Prostate gland (tissue), 2 donors: ENCODE results near the gene SERTAD1. TPM values are rescaled to one million over a fixed set of nuclear protein-coding genes. Genes with fewer than 3 reads are reported as not detected.

ENCODE experiments used
- DNase-seq: peaks from one replicate; pipeline ENCODE4 v3.0.0-alpha.2; 2019; ENCODE audit warnings: low spot score
- H3K27ac ChIP-seq, 2 donors: fragments of 200-600 bp; sonication (generic); 2 replicates each; pipeline ENCODE4 v1.5.1; 2017 to 2019
- H3K27me3 ChIP-seq: fragments of 200-600 bp; sonication (generic); replicated peaks from 2 replicates; pipeline ENCODE4 v1.5.1; 2019; ENCODE audit not compliant: insufficient read depth
- H3K36me3 ChIP-seq, 2 donors: fragments of 200-600 bp; sonication (generic); 1 replicate in 1 of 2; 2 replicates in 1 of 2; pipeline versions ENCODE4 v1.5.1 to v1.8.1; 2017 to 2019
- H3K4me1 ChIP-seq: fragments of 200-600 bp; sonication (generic); replicated peaks from 2 replicates; pipeline ENCODE4 v1.5.1; 2019
- H3K4me3 ChIP-seq, 2 donors: fragments of 200-600 bp; sonication (generic); 2 replicates each; pipeline ENCODE4 v1.5.1; 2017 to 2019
- H3K9me3 ChIP-seq: fragments of 200-600 bp; sonication (generic); 2 replicates; pipeline ENCODE4 v1.5.1; 2017
- POLR2A ChIP-seq: fragments of 450-650 bp; IDR thresholded peaks from one replicate; pipeline ENCODE4 v1.6.1; 2016; ENCODE audit warnings: antibody characterized with exemption, mild to moderate bottlenecking
- POLR2AphosphoS5 ChIP-seq: sonication (generic); formaldehyde crosslinking; IDR thresholded peaks from one replicate; pipeline ENCODE4 v1.6.1; 2017; ENCODE audit warnings: antibody characterized with exemption
- WGBS: methylation state at CpG from one replicate; pipeline ENCODE4 v1.1.5; 2018; 5-methylcytosine and 5-hydroxymethylcytosine counted together
- intact Hi-C: fragments of 100-400 bp; cut with DNase I; formaldehyde crosslinking; loops from one replicate; pipeline ENCODE4 v1.14.2; 2022
- total RNA-seq, 2 donors: library from RNA; depleted of rRNA; stranded (reverse); fragments of >200 nt; gene quantifications; one replicate each; pipeline ENCODE4 v1.1.0, GENCODE V29; 2016
- TF ChIP-seq, protein P1 (sequence below), 4 experiments: fragments of 200-600 bp in 2 of 4; fragments of 450-650 bp in 2 of 4; sonication (generic) in 2 of 4; IDR thresholded peaks; 1 replicate in 3 of 4; 2 replicates in 1 of 4; pipeline ENCODE4 v1.5.1; 2016 to 2019; ENCODE audit warnings: antibody characterized with exemption in 4 of 4, mild to moderate bottlenecking in 2 of 4, moderate library complexity in 2 of 4

The SERTAD1 gene
- total RNA-seq, 2 donors from 2014 or later: 15.9 to 19.5 TPM

DNA sequence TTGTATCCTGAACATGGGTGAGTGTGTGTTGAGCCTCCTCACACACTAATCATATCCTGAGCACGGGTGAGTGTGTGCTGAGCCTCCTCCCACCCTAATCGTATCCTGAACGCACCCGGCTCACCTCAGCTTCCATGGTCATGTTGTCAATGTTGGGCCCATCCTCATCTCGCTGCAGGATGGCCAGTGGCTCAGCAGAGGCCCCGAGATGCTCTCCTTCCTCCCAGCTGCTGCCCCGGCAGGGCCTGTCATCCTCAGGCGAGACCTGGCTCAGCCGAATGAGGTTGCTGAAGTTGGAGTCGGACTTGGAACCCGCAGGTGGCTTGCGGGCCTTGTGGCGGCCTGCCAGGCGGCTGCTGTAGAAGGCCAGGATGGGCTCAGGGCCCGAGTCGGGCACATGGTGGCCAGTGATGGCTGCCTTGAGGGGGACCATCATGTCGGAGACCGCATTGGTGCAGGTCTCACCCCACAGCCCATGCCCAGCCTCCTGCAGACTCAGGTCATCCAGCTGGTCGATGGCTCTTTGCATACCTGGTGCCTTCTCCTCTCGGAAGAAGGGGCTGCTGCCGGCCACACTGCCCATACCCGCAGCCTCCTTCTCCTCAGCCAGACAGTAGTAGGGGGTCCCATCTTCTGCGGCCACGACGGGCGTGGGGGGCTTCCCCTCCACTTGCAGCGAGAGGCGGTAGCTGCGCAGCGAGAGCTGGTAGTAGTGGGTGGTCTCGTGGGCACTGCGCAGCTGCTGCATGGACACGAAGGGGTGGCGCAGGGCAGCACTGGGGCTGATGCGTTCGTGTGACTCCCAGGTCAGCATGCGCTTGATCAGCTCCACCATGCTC lies 45.4 kb downstream of the SERTAD1 start:
- Histone ChIP-seq H3K9me3 (no peaks in the 10 kb centered on the region), H3K27ac (no peak overlapping the region), H3K4me1 (no peaks in the 10 kb centered on the region), H3K36me3 (peaks cover 0 to 4% of the 10 kb centered on the region in 2 donors), H3K27me3 (no peaks in the 10 kb centered on the region), H3K4me3 (no peak overlapping the region)
- TF ChIP-seq, protein P1, sequence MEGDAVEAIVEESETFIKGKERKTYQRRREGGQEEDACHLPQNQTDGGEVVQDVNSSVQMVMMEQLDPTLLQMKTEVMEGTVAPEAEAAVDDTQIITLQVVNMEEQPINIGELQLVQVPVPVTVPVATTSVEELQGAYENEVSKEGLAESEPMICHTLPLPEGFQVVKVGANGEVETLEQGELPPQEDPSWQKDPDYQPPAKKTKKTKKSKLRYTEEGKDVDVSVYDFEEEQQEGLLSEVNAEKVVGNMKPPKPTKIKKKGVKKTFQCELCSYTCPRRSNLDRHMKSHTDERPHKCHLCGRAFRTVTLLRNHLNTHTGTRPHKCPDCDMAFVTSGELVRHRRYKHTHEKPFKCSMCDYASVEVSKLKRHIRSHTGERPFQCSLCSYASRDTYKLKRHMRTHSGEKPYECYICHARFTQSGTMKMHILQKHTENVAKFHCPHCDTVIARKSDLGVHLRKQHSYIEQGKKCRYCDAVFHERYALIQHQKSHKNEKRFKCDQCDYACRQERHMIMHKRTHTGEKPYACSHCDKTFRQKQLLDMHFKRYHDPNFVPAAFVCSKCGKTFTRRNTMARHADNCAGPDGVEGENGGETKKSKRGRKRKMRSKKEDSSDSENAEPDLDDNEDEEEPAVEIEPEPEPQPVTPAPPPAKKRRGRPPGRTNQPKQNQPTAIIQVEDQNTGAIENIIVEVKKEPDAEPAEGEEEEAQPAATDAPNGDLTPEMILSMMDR (IDR thresholded peaks at IDR 0.05): no peak
- TF ChIP-seq POLR2AphosphoS5: no peak
- no peak for TF ChIP-seq POLR2A
- 81% methylated on average over 37 of the region's 37 CpGs for WGBS
- DNase-seq: no peak
- intact Hi-C loops: no loop called here

- Histone ChIP-seq H3K27me3 (no peaks in the 10 kb centered on the region), H3K4me3 (no peak overlapping the region), H3K27ac (no peak overlapping the region), H3K36me3 (peaks cover 0 to 4% of the 10 kb centered on the region in 2 donors), H3K4me1 (no peaks in the 10 kb centered on the region), H3K9me3 (no peaks in the 10 kb centered on the region)
- TF ChIP-seq POLR2A (no peak), POLR2AphosphoS5 (no peak)
- TF ChIP-seq, protein P1 (IDR thresholded peaks at IDR 0.05): no peak
- 89% methylated on average over 11 of the region's 11 CpGs for WGBS
- intact Hi-C loops: no loop called here
- no peak for DNase-seq
Measured at GRCh38 chr19:40379446-40380198, 46.2 kb downstream of the SERTAD1 start.

DNA sequence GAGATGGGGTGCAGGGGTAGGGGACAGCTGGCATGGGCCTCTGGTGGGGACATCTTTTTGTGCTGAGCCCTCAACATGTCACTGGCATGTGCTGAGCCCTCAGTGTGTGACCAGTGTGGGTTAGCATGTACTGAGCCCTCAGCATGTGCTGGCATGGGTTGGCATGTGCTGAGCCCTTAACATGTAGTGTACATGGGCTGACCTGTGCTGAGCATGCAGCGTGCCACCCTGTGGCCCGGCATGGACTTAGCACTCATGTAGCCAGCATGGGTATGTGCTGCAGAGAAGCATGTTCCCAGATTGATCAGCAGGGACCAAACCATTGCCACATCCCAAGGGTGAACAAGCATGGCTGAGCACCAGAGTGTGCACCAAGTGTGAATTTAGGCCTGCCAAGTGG lies 47.3 kb downstream of the SERTAD1 start:
- Histone ChIP-seq H3K4me3 (no peak overlapping the region), H3K9me3 (no peaks in the 10 kb centered on the region), H3K36me3 (peaks cover 0 to 4% of the 10 kb centered on the region in 2 donors), H3K27me3 (no peaks in the 10 kb centered on the region), H3K27ac (no peak overlapping the region), H3K4me1 (no peaks in the 10 kb centered on the region)
- WGBS: 90% methylated on average over 2 of the region's 2 CpGs
- no peak for TF ChIP-seq POLR2A
- intact Hi-C loops: no loop called here
- DNase-seq: no peak

DNA sequence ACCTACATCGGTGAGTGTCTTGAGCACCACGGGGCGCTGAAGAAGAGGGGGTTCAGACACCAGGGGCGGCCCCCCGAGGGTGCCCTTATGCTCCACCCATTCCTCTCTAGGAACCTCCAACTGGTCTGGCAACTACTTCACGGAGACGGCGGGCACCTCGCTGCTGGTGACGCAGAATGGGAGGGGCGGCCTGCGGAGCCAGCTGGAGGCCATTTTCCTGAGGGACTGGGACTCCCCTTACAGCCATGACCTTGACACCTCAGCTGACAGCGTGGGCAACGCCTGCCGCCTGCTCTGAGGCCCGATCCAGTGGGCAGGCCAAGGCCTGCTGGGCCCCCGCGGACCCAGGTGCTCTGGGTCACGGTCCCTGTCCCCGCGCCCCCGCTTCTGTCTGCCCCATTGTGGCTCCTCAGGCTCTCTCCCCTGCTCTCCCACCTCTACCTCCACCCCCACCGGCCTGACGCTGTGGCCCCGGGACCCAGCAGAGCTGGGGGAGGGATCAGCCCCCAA lies 47.9 kb downstream of the SERTAD1 start:
- WGBS: 82% methylated on average over 25 of the region's 25 CpGs
- Histone ChIP-seq H3K4me3 (no peak overlapping the region), H3K27me3 (no peaks in the 10 kb centered on the region), H3K9me3 (no peaks in the 10 kb centered on the region), H3K27ac (no peak overlapping the region), H3K36me3 (peaks cover 0 to 4% of the 10 kb centered on the region in 2 donors), H3K4me1 (no peaks in the 10 kb centered on the region)
- TF ChIP-seq POLR2AphosphoS5 (no peak), POLR2A (no peak)
- TF ChIP-seq, protein P1 (IDR thresholded peaks at IDR 0.05): no peak
- intact Hi-C loops: no loop called here
- no peak for DNase-seq

DNA sequence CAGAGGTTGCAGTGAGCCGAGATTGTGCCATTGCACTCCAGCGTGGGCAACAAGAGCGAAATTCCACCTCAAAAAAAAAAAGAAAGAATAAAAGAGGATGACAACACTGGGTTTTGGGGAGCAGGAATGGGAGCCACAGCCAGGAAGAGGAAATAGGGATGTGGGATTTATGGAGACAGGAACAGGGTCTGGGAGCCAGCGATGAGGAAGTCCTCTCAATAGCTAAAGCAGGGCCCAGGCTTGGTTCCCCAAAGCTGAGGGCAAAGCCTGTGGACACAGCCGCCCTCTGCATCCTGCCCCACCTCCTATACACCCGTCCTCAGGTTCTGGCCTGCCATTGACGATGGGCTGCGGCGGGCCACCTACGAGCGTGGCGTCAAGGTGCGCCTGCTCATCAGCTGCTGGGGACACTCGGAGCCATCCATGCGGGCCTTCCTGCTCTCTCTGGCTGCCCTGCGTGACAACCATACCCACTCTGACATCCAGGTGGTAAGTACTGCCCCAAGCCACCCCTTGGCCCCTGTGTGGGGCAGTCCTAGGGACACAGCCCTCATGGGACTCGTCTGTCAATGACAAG lies 49.4 kb downstream of the SERTAD1 start:
- Histone ChIP-seq H3K4me3 (no peak overlapping the region), H3K36me3 (peaks cover 0 to 4% of the 10 kb centered on the region in 2 donors), H3K9me3 (no peaks in the 10 kb centered on the region), H3K27ac (no peak overlapping the region), H3K4me1 (no peaks in the 10 kb centered on the region), H3K27me3 (no peaks in the 10 kb centered on the region)
- 90% methylated on average over 17 of the region's 17 CpGs for WGBS
- DNase-seq: no peak
- intact Hi-C loops: no loop called here
- TF ChIP-seq, protein P1 (IDR thresholded peaks at IDR 0.05): no peak
- TF ChIP-seq POLR2AphosphoS5 (no peak), POLR2A (no peak)
